RWPE1 (cell line): Measurements from ENCODE around the gene ADAMTS6.
A peak's percentile ranks its signal among the peaks of the same experiment; 100 is the strongest.

ENCODE experiments used
- CTCF ChIA-PET: fragments of 350-600 bp; sonication (Branson Sonifier 250); formaldehyde crosslinking; extraction: SDS; loops from one replicate; lab custom pipeline; 2021; lab: Yijun Ruan, JAX
- POLR2A ChIA-PET: fragments of 400-600 bp; formaldehyde crosslinking; extraction: SDS; loops from one replicate; lab custom pipeline; 2020; ENCODE audit warnings: antibody characterized with exemption; ENCODE audit not compliant: low non-redundant PET; lab: Yijun Ruan, JAX
- DNase-seq: peaks from one replicate; pipeline ENCODE4 v3.0.0; 2012; ENCODE audit warnings: low spot score
- H3K27ac ChIP-seq: fragments of 450-650 bp; 2 replicates; pipeline ENCODE4 v1.5.1; 2017
- CTCF ChIP-seq: fragments of 450-650 bp; conservative IDR thresholded peaks from 2 replicates; pipeline ENCODE4 v1.5.1; 2017; ENCODE audit warnings: low read depth, mild to moderate bottlenecking

Gene ADAMTS6

GRCh38 chr5:65194871-65195270 is 286.8 kb downstream of the ADAMTS6 start:
- CTCF ChIA-PET: no interaction called here
- POLR2A ChIA-PET: no interaction called here

GRCh38 chr5:65192331-65192730 is 289.4 kb downstream of the ADAMTS6 start:
- no peak for TF ChIP-seq CTCF
- H3K27ac ChIP-seq: no peak overlapping the region
- ChIA-PET CTCF (no interaction called here), POLR2A (no interaction called here)
- no peak for DNase-seq

More at GRCh38 chr5:65194871-65195270, 286.8 kb downstream of the ADAMTS6 start:
- DNase-seq: no peak
- H3K27ac ChIP-seq: no peak overlapping the region
- TF ChIP-seq CTCF: no peak

GRCh38 chr5:65191554-65192135 is 290.1 kb downstream of the ADAMTS6 start:
- CTCF ChIA-PET: no interaction called here
- no peak for TF ChIP-seq CTCF

GRCh38 chr5:65190328-65191053 is 291.2 kb downstream of the ADAMTS6 start:
- TF ChIP-seq CTCF: no peak
- ChIA-PET CTCF (no interaction called here), POLR2A (no interaction called here)
- H3K27ac ChIP-seq: no peak overlapping the region
- peak; percentile 38 for DNase-seq

More at GRCh38 chr5:65191554-65192135, 290.1 kb downstream of the ADAMTS6 start:
- no peak for DNase-seq
- POLR2A ChIA-PET: no interaction called here
- no peak overlapping the region for H3K27ac ChIP-seq

- no peak for DNase-seq
- TF ChIP-seq CTCF: no peak
- H3K27ac ChIP-seq: no peak overlapping the region
- ChIA-PET POLR2A (no interaction called here), CTCF (interaction anchor here (0.7 kb wide), 1 partner anchor 376 kb away, joined by 3 read pairs; the partner anchor contains the start of genes CENPK and PPWD1)
These were observed 295.0 kb downstream of the ADAMTS6 start for GRCh38 chr5:65186646-65187227.

GRCh38 chr5:65185468-65185867 is 296.3 kb downstream of the ADAMTS6 start:
- H3K27ac ChIP-seq: no peak overlapping the region
- no peak for TF ChIP-seq CTCF
- ChIA-PET POLR2A (no interaction called here), CTCF (interaction anchor here (0.6 kb wide), 1 partner anchor 572 kb away, joined by 3 read pairs; no protein-coding TSS in a partner anchor)
- DNase-seq: no peak
